A673 (cell line): ENCODE measurements around the gene VWDE.

ENCODE experiments used
- CTCF ChIP-seq: fragments of 300-800, 200-600 bp; sonication (generic); conservative IDR thresholded peaks from 2 replicates; pipeline ENCODE4 v1.5.1; 2017; ENCODE audit warnings: low read depth, mild to moderate bottlenecking, antibody characterized with exemption, low read length, moderate library complexity, mixed read lengths
- EZH2 ChIP-seq: fragments of 200-600 bp; sonication (generic); IDR thresholded peaks from 2 replicates; pipeline ENCODE4 v1.6.1; 2017; ENCODE audit warnings: borderline replicate concordance, low read depth, mild to moderate bottlenecking, mixed read lengths, antibody characterized with exemption, low read length; ENCODE audit not compliant: poor library complexity, severe bottlenecking

DNA sequence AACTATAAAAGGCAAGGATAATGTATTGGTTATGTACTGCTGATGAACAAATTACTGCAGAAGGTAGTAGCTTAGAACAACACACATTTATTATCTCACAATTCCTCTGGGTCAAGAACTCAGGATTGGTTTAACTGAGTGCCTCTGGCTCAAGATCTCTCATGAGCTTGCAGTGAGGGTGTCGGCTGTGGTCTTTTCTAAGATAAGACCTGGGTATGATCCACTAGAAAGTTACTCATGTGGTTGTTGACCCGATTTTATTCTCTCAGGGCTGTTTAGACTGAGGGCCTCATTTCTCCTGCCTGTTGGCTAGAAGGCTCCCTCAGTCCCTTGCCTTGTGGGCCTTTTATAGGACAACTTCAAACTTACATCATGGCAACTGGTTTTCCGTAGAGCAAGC, 86.7 kb downstream of the VWDE start:
- no peak for TF ChIP-seq CTCF
- TF ChIP-seq EZH2 = no peak
